ENCODE data around the gene TSGA10IP.

The TSGA10IP gene

GRCh38 chr11:65977621-65978390 is 32.5 kb downstream of the TSGA10IP start:
- no peak for DNase-seq

GRCh38 chr11:65978391-65979238 is 33.3 kb downstream of the TSGA10IP start:
- DNase-seq, result no peak

DNA sequence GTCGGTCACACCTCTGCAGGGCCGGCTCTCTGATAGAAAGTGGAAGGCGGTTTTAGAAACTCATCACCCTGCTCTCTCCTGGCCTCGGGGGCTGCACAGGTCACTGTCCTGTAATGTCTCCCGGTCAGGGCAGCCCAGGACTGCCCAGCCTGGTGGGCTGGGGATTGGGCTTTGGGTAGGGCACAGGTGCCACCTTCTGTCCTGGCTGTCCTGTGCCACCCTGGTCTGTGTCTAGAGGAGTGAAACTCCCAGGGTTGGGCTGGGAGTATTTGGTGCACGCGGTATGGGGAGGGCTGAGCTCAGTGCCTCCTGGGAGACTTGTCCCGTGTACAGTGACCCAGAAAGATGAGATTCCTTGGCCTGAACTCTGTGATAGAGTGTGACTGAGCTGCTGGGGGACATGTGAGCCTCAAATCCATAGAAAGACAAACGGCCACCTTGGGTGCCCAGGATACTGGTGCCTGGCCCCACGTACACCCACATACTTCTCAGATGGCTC is 34.0 kb downstream of the TSGA10IP start:
- DNase-seq, result no peak

DNA sequence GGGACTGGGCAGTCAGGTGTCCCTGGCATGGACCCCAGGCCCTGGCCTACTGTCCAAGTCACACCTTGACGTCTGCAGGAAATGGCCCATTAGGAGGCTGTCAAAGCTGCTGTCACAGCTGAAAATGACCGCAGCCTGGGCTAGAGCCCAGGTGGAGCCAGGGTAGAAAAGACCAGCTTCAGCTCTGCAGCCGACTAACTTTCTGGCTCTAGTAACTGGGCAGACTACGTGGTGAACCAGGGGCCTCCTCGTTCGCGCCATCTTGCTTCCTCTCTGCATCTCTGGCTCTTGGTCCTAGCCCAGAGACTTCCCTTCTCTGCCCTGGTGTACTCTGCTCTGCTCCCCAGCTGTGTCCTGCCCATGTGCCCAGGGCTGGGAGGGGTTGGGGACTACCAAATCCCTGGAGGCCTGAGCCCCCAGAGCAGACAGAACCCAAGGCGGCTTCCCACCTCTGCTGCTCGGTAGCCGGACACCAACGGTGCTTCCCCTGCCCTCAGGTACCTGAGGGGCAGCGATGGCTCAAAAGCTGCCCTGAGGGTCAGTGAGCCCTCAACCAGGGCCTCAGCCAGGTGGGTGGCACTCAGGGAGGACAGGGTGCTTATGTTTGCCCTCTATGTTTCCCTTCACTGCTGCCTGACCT is 35.9 kb downstream of the TSGA10IP start:
- DNase-seq, result no peak

- no peak for DNase-seq
Observed at GRCh38 chr11:65981972-65982823, 36.9 kb downstream of the TSGA10IP start.

DNA sequence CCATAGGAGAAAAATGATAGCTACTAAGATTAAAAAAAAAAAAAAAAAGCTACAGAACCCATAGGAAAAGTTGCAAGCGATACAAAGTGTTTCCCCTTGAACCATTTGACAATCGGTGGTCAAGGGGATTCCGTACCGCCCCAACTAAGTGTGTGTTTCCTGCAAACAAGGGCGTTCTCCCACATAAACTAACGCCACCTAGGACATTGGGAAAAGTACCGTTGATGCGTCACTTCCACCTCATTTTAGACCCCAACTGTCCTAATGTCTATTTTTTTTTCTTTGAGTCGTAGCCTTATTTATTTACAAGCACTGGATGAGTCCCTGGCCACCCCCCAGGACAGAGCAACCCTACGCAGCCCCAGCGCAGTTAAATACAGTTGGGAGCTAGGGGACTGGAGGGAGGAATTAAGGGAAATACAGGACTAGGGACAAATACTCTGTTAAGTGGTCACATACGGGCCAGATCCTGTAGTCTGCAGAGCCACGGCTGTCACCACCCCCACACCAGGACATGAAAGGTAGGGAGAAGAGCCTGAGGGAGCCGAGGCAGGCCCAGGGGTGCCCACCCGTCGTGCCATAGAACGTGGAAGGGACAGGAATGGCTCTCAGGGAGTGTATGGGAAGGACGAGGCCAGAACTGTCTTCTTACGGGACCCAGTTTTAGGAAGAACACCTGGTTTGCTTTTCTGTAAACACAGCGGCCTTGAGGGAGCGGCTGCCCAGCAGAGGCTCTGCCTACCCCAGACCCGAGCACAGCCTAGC is 37.7 kb downstream of the TSGA10IP start:
- no peak for DNase-seq

DNA sequence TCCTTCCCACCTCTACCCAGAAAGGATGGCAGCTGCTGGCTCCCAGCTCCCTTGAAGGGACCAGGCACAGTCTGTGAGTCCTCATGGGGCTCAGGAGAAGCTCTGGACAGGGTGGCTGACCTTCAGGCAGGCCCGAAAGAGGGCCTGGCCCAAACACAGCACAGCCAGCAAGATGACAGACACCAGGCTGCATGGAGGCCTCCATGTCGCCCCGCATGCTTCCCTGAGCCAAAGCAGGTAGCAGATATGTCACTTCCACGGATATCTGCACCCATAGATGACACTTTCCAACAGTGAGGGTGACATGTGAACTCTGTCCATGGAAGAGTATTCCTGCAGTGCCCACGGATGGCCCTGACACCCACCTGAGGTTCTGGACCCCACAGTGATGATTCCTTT is 38.3 kb downstream of the TSGA10IP start:
- DNase-seq, result no peak

- DNase-seq, result no peak
Observed at GRCh38 chr11:65987336-65987735, 42.1 kb downstream of the TSGA10IP start.

- peak; percentile 55 for DNase-seq
Observed at GRCh38 chr11:65988791-65989592, 43.7 kb downstream of the TSGA10IP start.

- DNase-seq, result peak; percentile 9
Observed at GRCh38 chr11:65992056-65992455, 46.8 kb downstream of the TSGA10IP start.

DNA sequence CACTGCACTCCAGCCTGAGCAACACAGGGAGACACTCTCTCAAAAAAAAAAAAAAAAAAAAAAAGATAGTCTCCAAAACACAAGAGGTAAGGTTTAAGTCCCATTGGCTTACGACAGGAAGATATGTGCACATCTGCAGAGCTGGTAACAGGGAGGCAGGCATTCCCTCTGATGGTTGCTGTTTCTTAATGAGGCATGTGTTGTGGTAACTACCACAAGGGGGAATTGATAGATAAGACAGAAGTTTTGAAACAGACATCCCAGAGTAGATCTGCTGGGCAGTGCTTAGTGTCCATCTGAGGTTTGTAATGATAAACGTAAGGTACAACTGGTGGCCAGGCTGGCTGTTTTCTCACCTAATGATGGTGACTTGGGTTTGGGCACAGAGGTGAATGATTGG is 52.0 kb downstream of the TSGA10IP start:
- DNase-seq, result no peak

DNA sequence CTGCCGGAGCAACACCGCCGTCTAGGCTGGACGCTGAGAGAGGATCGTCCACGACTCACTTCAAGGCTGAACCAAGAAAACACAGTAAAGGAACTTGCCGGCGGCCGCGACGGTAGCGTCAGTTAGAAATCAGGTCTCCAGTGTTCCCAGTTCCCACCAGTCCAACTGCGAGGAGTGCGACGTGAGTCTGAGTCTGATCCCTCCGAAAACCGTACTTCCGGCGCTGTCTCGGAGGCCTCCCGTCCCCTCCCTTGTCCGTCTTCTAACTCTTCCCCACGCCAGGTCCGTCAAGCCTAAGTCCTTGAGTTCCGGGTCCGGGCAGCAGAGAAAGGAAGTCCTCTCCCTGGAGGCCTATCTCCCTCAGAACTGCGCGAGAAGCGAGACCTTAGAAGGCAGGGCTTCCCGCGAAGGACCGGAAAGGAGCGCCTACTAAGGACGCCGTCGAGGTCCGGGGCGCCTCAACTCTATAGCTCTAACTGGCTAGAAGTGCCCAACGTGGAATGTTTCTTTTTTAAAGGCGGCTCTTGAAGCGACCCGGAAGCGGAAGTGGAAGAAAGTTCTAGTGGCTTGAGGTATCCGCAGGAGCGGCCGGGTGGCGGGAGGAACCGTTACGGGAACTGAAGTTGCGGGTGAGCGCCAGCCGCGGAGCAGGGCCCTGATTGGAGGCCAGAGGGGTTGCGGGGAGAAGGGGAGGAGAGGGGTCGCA is 56.8 kb downstream of the TSGA10IP start, which contains the start of the genes BANF1 and EIF1AD:
BANF1 (plus strand) TSS at position 562 of the 706 bp plus-strand sequence. CDS start 748 bp downstream, outside the sequence.
EIF1AD (minus strand) TSS at position 216 of the 706 bp plus-strand sequence. CDS start 1,768 bp downstream, outside the sequence.
- DNase-seq, result peak; percentile 80

DNA sequence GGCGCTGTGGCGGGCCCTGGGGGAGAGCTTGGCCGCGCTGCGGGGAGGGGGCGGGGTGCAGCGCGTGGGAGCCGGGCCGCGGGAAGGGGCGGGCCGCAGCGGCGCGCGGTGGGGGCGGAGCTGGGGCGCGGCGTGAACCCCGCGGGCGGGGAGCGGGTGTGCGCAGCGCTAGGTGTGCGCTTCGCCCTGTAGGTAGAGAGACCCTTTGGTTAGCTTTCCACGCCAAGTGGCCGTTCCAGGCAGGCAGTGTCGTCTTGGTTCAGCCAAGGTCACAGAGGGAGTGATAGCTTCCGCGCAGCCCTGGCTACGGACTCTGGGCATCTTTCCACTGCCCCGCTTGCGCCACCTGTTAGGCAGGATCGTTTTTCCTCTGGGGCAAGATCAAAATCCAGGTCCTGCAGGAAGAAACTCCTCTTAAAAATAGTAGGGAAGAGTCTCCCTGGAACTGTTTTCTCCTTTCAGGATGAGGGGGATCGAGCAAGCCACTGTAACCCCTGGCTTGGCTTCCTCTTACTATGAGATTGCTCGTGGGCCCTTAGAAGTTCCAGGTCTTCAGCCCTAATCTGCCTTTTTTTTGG is 57.5 kb downstream of the TSGA10IP start:
- no peak for DNase-seq

DNA sequence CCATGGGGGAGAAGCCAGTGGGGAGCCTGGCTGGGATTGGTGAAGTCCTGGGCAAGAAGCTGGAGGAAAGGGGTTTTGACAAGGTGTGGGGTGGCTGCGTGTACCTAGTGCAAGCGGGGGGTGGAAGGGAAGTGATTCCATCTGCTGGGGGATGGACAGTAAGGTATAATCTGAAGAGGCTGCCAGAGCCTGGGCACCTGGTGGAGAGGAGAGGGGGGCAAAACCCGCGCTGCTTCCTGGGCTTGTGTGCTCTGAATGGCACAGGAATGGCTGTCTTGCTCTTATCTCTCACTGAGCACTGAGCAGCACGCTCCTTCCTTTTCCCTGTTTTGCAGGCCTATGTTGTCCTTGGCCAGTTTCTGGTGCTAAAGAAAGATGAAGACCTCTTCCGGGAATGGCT is 58.0 kb downstream of the TSGA10IP start:
- DNase-seq, result no peak

DNA sequence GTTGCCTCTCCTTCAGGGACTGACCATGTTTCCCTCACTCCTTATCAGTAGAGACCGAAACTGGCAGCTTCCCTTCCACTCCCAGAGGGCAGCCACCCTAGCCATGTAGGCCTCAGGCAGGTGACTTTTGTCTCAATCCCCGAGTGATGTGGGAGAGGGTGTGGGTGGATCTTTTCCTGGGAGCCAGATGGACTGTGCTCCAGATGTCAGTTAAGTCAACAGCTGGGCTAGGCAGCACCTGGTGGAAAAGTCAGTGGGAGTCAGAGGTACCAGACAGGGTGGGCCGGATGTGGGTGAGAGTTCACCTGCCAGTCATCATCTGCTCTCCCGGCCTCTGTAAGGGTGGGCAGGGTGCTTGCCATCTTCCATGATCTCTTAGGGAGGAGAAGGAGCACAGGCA is 58.9 kb downstream of the TSGA10IP start:
- DNase-seq, result no peak

DNA sequence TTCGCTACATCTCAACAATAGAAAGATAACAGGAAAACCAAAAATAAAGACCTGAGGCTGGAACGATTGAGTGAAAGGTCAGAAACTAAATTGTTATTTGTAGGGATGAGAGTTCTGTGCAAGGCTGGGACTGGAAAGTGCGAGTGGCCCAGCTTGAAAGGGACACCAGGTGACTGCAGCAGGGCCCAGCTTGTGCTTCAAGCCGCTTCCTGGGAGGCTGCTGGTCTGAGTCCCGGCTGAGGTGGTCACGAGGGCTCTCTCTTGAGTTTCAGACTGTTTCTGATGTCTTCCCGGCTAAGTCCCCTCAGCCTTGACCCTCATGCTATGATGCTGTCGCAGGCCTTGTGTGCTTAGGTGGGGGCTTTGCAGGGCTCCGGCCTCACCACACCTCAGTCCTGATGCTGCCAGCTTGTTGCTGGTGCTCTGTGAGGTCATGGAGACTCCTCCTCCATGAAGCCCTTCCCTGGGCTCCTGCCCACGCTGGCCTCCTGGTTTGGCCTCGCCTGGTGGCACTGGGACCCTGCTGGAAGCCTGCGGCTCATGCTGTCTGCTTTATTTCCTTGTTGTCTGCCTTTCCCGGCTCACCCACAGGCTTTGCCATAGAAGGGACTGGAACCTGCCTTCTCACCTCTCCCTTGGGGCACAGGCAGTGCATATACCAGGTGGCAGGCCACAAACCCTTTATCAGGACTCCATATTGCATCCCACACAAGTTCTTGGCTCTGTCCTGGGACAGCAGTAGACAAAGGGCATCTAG is 61.0 kb downstream of the TSGA10IP start:
- DNase-seq, result no peak

DNA sequence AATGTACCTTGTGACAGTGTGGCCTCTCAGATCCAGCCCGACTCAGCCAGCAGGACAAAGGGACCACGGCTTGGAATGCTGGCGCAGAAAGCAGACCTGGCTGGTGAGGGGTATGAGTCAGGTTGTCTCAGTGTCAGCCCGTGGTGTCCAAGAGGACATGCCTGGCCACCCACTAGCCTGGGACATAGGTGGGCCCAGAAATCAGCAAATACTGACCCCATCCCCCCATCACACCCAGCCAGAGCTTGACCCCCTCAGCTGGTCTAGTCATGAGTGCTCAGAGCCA is 61.6 kb downstream of the TSGA10IP start:
- DNase-seq, result no peak

DNA sequence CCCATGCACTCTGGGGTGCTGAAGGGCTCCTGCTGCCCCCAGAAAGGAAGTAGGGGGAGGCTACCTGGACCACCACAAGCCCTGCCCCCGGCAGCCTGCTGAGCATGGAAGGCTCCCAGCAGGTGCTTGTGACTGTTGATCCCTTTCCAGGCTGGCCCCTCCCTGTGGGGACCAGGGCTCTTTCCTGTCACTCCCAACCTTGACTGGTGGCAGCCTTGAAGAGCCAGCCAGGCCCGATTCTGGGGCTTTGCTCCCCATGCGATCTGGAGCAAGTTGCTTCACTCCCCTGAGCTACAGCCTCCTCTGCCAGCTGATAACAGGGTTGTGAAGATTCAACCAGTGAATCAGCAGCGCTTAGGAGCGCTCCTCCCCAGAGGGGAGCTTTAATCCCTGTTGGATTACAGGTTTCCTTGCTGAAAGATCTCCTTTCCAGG is 61.9 kb downstream of the TSGA10IP start:
- DNase-seq, result no peak

DNA sequence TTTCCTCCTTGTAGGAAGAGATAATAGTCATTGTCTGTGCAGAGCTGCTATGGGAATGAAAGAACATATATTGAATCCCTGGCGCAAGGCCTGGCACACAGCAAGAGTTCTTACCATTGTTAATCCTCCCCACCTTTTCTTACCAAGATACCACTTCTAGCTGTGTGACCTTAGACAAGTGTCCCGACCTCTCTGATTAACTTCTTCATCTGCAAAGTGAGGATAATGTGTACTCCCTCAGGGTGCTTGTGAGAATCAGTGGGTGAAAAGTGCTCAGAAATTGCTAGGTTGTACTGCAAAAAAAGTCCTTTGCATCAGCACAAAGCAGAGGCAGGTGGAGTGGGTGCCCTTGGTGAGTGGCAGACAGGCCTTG is 62.8 kb downstream of the TSGA10IP start:
- no peak for DNase-seq

Data from NCI-H524 treated with DMSO at 0.1 percent for 48 hours (cell line).